CD14-positive monocyte (primary cell): ENCODE results near the gene ZBTB7C. TPM values are rescaled to one million over a fixed set of nuclear protein-coding genes. Genes with fewer than 3 reads are reported as not detected.
A peak's percentile ranks its signal among the peaks of the same experiment; 100 is the strongest.

Source experiments
- DNase-seq, 3 donors: peaks; one replicate each; pipeline ENCODE4 v3.0.0-alpha.2; 2011 to 2022
- H2AFZ ChIP-seq: 2 replicates; pipeline ENCODE4 v1.6.0; 2012; ENCODE audit warnings: mild to moderate bottlenecking, low read depth, low read length, inconsistent platforms; ENCODE audit not compliant: insufficient read depth, poor library complexity, severe bottlenecking
- H3K27ac ChIP-seq, 2 donors: 1 replicate in 1 of 2; 2 replicates in 1 of 2; pipeline ENCODE4 v1.5.1; 2012 to 2013; ENCODE audit warnings: low read length in 2 of 2, control low read depth in 1 of 2, inconsistent platforms in 1 of 2, low read depth in 1 of 2, mild to moderate bottlenecking in 1 of 2
- H3K27me3 ChIP-seq, 2 donors: one replicate each; pipeline versions ENCODE4 v1.6.0 to v1.6.1; 2011 to 2013; ENCODE audit warnings: low read length in 2 of 2; ENCODE audit not compliant: control insufficient read depth in 2 of 2, insufficient read depth in 2 of 2
- H3K36me3 ChIP-seq, 2 donors: replicated peaks in 1 of 2; 1 replicate in 1 of 2; 2 replicates in 1 of 2; pipeline versions ENCODE4 v1.5.1 to v1.6.1; 2012 to 2013; ENCODE audit warnings: low read length in 2 of 2, control low read depth in 1 of 2, inconsistent platforms in 1 of 2, mild to moderate bottlenecking in 1 of 2; ENCODE audit not compliant: insufficient read depth in 2 of 2, control insufficient read depth in 1 of 2
- H3K4me1 ChIP-seq, 2 donors: 1 replicate in 1 of 2; 2 replicates in 1 of 2; pipeline versions ENCODE4 v1.5.1 to v1.6.1; 2012 to 2013; ENCODE audit warnings: low read length in 2 of 2, control low read depth in 1 of 2, inconsistent platforms in 1 of 2, mild to moderate bottlenecking in 1 of 2, moderate library complexity in 1 of 2; ENCODE audit not compliant: insufficient read depth in 2 of 2, control insufficient read depth in 1 of 2
- H3K4me2 ChIP-seq: replicated peaks from 2 replicates; pipeline ENCODE3; 2012; ENCODE audit warnings: low read length, moderate library complexity, mild to moderate bottlenecking; ENCODE audit not compliant: poor library complexity, severe bottlenecking; ENCODE audit errors: extremely low read depth
- H3K4me3 ChIP-seq, 3 experiments: fragments of 200-600 bp in 1 of 3; sonication (generic) in 1 of 3; replicated peaks in 1 of 3; 1 replicate in 2 of 3; 2 replicates in 1 of 3; pipeline ENCODE4 v1.5.1; 2011 to 2013; ENCODE audit warnings: low read length in 3 of 3, mild to moderate bottlenecking in 3 of 3, control low read depth in 2 of 3, low read depth in 2 of 3, inconsistent platforms in 1 of 3, moderate library complexity in 1 of 3
- H3K79me2 ChIP-seq: 2 replicates; pipeline ENCODE4 v1.6.0; 2012; ENCODE audit warnings: mild to moderate bottlenecking, control low read depth, inconsistent platforms, low read length, moderate library complexity; ENCODE audit not compliant: insufficient read depth
- H3K9ac ChIP-seq: 2 replicates; pipeline ENCODE4 v1.6.0; 2017; ENCODE audit warnings: low read length, mild to moderate bottlenecking; ENCODE audit not compliant: insufficient read depth, poor library complexity, severe bottlenecking
- H3K9me3 ChIP-seq, 2 donors: replicated peaks in 1 of 2; 1 replicate in 1 of 2; 2 replicates in 1 of 2; pipeline versions ENCODE4 v1.5.1 to v1.6.1; 2012 to 2013; ENCODE audit warnings: low read length in 2 of 2, control low read depth in 1 of 2; ENCODE audit not compliant: control insufficient read depth in 1 of 2, insufficient read depth in 1 of 2
- H4K20me1 ChIP-seq: 2 replicates; pipeline ENCODE4 v1.6.0; 2012; ENCODE audit warnings: mild to moderate bottlenecking, low read length, control low read depth, moderate library complexity; ENCODE audit not compliant: insufficient read depth
- H3K27ac Mint-ChIP-seq, 7 donors: one replicate each; pipeline ENCODE4 v1.8.0; 2020; ENCODE audit warnings: mild to moderate bottlenecking in 7 of 7, mixed read lengths in 7 of 7, moderate library complexity in 6 of 7, inconsistent platforms in 2 of 7
- H3K27me3 Mint-ChIP-seq, 3 donors: one replicate each; pipeline ENCODE4 v1.8.0; 2021 to 2022; ENCODE audit warnings: low read depth in 3 of 3, mild to moderate bottlenecking in 3 of 3, mixed read lengths in 3 of 3, moderate library complexity in 3 of 3, inconsistent platforms in 1 of 3
- H3K36me3 Mint-ChIP-seq, 2 donors: one replicate each; pipeline ENCODE4 v1.8.0; 2020; ENCODE audit warnings: mixed read lengths in 2 of 2, inconsistent platforms in 1 of 2, mild to moderate bottlenecking in 1 of 2
- H3K4me1 Mint-ChIP-seq: one replicate; pipeline ENCODE4 v1.8.0; 2020; ENCODE audit warnings: mild to moderate bottlenecking, mixed read lengths
- H3K4me3 Mint-ChIP-seq, 2 donors: one replicate each; pipeline ENCODE4 v1.8.0; 2020; ENCODE audit warnings: mild to moderate bottlenecking in 2 of 2, mixed read lengths in 2 of 2, moderate library complexity in 1 of 2
- H3K9me3 Mint-ChIP-seq, 7 donors: one replicate each; pipeline ENCODE4 v1.8.0; 2020 to 2022; ENCODE audit warnings: mixed read lengths in 7 of 7, mild to moderate bottlenecking in 6 of 7, moderate library complexity in 6 of 7, inconsistent platforms in 2 of 7
- WGBS: methylation state at CpG from one replicate; pipeline ENCODE4 v1.1.5; 2013; ENCODE audit warnings: missing lambda C conversion rate; ENCODE audit not compliant: insufficient coverage; 5-methylcytosine and 5-hydroxymethylcytosine counted together
- intact Hi-C, 2 donors: fragments of 100-400 bp; cut with micrococcal nuclease; formaldehyde crosslinking; loops; one replicate each; pipeline versions ENCODE4 v1.15.0 to v1.15.1; 2023
- polyA minus RNA-seq: library from RNA; depleted of rRNA, polyadenylated mRNA; stranded (reverse); fragments of >200 nt; gene quantifications from 2 replicates; pipeline ENCODE4 v1.2.3, GENCODE V29; 2012
- polyA plus RNA-seq, 3 donors: library from polyadenylated mRNA; depleted of rRNA in 1 of 3; unstranded in 2 of 3; stranded (reverse) in 1 of 3; fragments of 300-500 nt in 2 of 3; fragments of >200 nt in 1 of 3; fragmentation: Illumina TruSeq in 2 of 3; gene quantifications; 1 replicate in 2 of 3; 2 replicates in 1 of 3; pipeline ENCODE4 v1.2.3, GENCODE V29; 2012 to 2021
- total RNA-seq, 12 experiments: library from RNA in 1 of 12; stranded (reverse) in 1 of 12; fragments of 120-200 nt in 1 of 12; gene quantifications; one replicate each; pipeline ENCODE4 v1.2.4 and lab custom pipeline; 2013 to 2026; ENCODE audit warnings: mixed read lengths in 6 of 12, inconsistent platforms in 1 of 12
- TF ChIP-seq, protein P1 (sequence below): fragments of 200-600 bp; IDR thresholded peaks from one replicate; pipeline ENCODE4 v1.8.0; 2022; ENCODE audit warnings: antibody characterized with exemption, mild to moderate bottlenecking

Gene ZBTB7C
- 0.19 TPM for total RNA-seq (2013)
- polyA plus RNA-seq (under 1 TPM in 2 of 3 donors, not detected in 1; 0.03 to 0.09 TPM), polyA minus RNA-seq (0.56 TPM in 1 of 2 replicates, not detected in the other), total RNA-seq (lab: John Stamatoyannopoulos, UW) (0.04 to 4.7 (median 0.21) reads per million in 11 experiments)

GRCh38 chr18:48408727-48409590 lies at the start of gene ZBTB7C:
Gene ZBTB7C, minus strand, starts transcription at chr18:48409383.
- Mint-ChIP-seq H3K9me3 (peaks cover 7 to 28% (median 19%) of the 10 kb centered on the region in 7 donors), H3K27ac (no peak within 1 kb of the TSS), H3K36me3 (peaks cover 6 to 10% of the 10 kb centered on the region in 2 donors), H3K27me3 (peaks cover 63 to 87% (median 66%) of the 10 kb centered on the region in 3 donors), H3K4me1 (peaks cover 18% of the 10 kb centered on the region), H3K4me3 (peak within 1 kb of the TSS; percentile 81 to 88)
- Histone ChIP-seq H3K4me1 (peaks cover 8 to 31% of the 10 kb centered on the region in 2 donors), H3K4me2 (peak within 1 kb of the TSS; percentile 99), H3K36me3 (no peaks in the 10 kb centered on the region), H3K9ac (peak within 1 kb of the TSS; percentile 43), H3K9me3 (peaks cover 10 to 43% of the 10 kb centered on the region in 2 donors), H3K27ac (no peak within 1 kb of the TSS), H2AFZ (peak within 1 kb of the TSS; percentile 92), H3K79me2 (no peaks in the 10 kb centered on the region), H3K27me3 (peaks cover 47 to 74% of the 10 kb centered on the region in 2 donors), H3K4me3 (peak within 1 kb of the TSS; percentile 33 to 90 (median 56)), H4K20me1 (no peaks in the 10 kb centered on the region)
- intact Hi-C loops, result no loop called here
- TF ChIP-seq, protein P1, sequence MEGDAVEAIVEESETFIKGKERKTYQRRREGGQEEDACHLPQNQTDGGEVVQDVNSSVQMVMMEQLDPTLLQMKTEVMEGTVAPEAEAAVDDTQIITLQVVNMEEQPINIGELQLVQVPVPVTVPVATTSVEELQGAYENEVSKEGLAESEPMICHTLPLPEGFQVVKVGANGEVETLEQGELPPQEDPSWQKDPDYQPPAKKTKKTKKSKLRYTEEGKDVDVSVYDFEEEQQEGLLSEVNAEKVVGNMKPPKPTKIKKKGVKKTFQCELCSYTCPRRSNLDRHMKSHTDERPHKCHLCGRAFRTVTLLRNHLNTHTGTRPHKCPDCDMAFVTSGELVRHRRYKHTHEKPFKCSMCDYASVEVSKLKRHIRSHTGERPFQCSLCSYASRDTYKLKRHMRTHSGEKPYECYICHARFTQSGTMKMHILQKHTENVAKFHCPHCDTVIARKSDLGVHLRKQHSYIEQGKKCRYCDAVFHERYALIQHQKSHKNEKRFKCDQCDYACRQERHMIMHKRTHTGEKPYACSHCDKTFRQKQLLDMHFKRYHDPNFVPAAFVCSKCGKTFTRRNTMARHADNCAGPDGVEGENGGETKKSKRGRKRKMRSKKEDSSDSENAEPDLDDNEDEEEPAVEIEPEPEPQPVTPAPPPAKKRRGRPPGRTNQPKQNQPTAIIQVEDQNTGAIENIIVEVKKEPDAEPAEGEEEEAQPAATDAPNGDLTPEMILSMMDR, result no peak
- peak in 1 of 3 donors; percentile 21 for DNase-seq
- under 1% methylated on average over 133 of the region's 136 CpGs for WGBS

DNA sequence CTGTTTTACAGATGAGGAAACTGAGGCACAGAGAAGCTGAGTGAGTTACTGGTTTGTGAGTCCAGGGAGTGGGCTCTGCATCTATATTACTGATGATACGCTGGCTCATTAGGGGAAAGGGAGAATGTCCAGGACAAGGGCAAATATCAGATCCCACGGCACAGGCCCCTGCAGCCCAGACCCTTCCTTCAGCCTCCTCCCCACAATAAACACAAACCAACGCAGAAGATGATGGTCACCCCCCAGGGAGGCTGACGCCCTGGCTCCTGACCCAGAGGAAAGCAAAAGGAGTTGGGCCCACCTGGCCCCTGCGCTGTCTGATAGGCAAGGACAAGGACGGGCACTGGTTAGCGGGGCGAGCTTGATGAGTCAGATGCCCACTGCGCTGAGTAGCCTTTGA lies 47.7 kb upstream of the ZBTB7C start:
- H3K4me1 Mint-ChIP-seq, result peaks cover 16% of the 10 kb centered on the region
- peaks cover 0 to 28% of the 10 kb centered on the region in 2 donors for H3K27me3 ChIP-seq
- intact Hi-C loops, result no loop called here
- no peak overlapping the region for H3K27ac Mint-ChIP-seq
- H3K36me3 Mint-ChIP-seq, result no peaks in the 10 kb centered on the region
- DNase-seq, result no peak
- TF ChIP-seq, protein P1, result no peak
- no peak overlapping the region for H3K27ac ChIP-seq
- H3K9me3 ChIP-seq, result no peaks in the 10 kb centered on the region
- H3K36me3 ChIP-seq, result no peaks in the 10 kb centered on the region
- H3K4me3 Mint-ChIP-seq, result no peak overlapping the region
- WGBS, result 100% methylated on average over 3 of the region's 9 CpGs
- no peak overlapping the region for H2AFZ ChIP-seq
- H3K79me2 ChIP-seq, result no peaks in the 10 kb centered on the region
- peaks cover 22 to 44% (median 23%) of the 10 kb centered on the region in 3 donors for H3K27me3 Mint-ChIP-seq
- H3K4me1 ChIP-seq, result peaks cover 5 to 9% of the 10 kb centered on the region in 2 donors
- H3K9me3 Mint-ChIP-seq, result no peaks in the 10 kb centered on the region
- H3K4me2 ChIP-seq, result no peak overlapping the region
- no peak overlapping the region for H3K9ac ChIP-seq
- H4K20me1 ChIP-seq, result no peaks in the 10 kb centered on the region
- H3K4me3 ChIP-seq, result no peak overlapping the region
